CD4-positive, alpha-beta T cell treated with Interleukin-4 for 4 hours (primary cell): ENCODE data around the gene CRYBA4.
"Not testable (repeated sequence)": the region's sequence is repeated elsewhere in the genome, so short reads cannot be mapped to it uniquely, and the experiment has no call there.

Source experiments
- DNase-seq: peaks from one replicate; pipeline ENCODE4 v3.0.0-alpha.2; 2020

CRYBA4 gene

GRCh38 chr22:26597480-26597879, 24.3 kb upstream of the CRYBA4 start:
- no peak for DNase-seq

GRCh38 chr22:26599505-26599904, 22.3 kb upstream of the CRYBA4 start:
- DNase-seq = no peak

- no peak for DNase-seq
These were observed 20.0 kb upstream of the CRYBA4 start for GRCh38 chr22:26601726-26602125.

- DNase-seq = no peak
These were observed 19.6 kb upstream of the CRYBA4 start for GRCh38 chr22:26602127-26602526.

- DNase-seq = no peak
These were observed 17.4 kb upstream of the CRYBA4 start for GRCh38 chr22:26604368-26604767.

GRCh38 chr22:26606611-26607010, 15.2 kb upstream of the CRYBA4 start:
- no peak for DNase-seq

- DNase-seq = no peak
These were observed 13.6 kb upstream of the CRYBA4 start for GRCh38 chr22:26608129-26608528.

GRCh38 chr22:26609287-26609686, 12.5 kb upstream of the CRYBA4 start:
- DNase-seq = no peak

GRCh38 chr22:26610072-26610958, 11.4 kb upstream of the CRYBA4 start:
- peak; percentile 48 for DNase-seq

- no peak for DNase-seq
These were observed 10.8 kb upstream of the CRYBA4 start for GRCh38 chr22:26610996-26611395.

GRCh38 chr22:26612652-26613051, 9.1 kb upstream of the CRYBA4 start:
- no peak for DNase-seq

GRCh38 chr22:26613753-26614152, 8.0 kb upstream of the CRYBA4 start:
- not testable (repeated sequence) for DNase-seq

- no peak for DNase-seq
These were observed 7.4 kb upstream of the CRYBA4 start for GRCh38 chr22:26614322-26614721.

- DNase-seq = no peak
These were observed 6.6 kb upstream of the CRYBA4 start for GRCh38 chr22:26615149-26615548.

- DNase-seq = no peak
These were observed 5.8 kb upstream of the CRYBA4 start for GRCh38 chr22:26615830-26616435.

GRCh38 chr22:26616650-26617049, 5.1 kb upstream of the CRYBA4 start:
- no peak for DNase-seq

- DNase-seq = no peak
These were observed 4.2 kb upstream of the CRYBA4 start, which contains the start of gene CRYBB1 for GRCh38 chr22:26617271-26618199. Gene CRYBB1, minus strand, starts transcription at chr22:26618027. Its CDS starts 1,708 bp downstream, at chr22:26616319.

- no peak for DNase-seq
These were observed 3.3 kb upstream of the CRYBA4 start for GRCh38 chr22:26618455-26618854.

- DNase-seq = no peak
These were observed 2.3 kb upstream of the CRYBA4 start for GRCh38 chr22:26619510-26619909.

GRCh38 chr22:26620197-26620596, 1.6 kb upstream of the CRYBA4 start:
- DNase-seq = no peak

- no peak for DNase-seq
These were observed 2.2 kb downstream of the CRYBA4 start for GRCh38 chr22:26623984-26624383.

- no peak for DNase-seq
These were observed 3.0 kb downstream of the CRYBA4 start for GRCh38 chr22:26624803-26625202.
